DOHH2 (cell line): ENCODE results near the gene PTPRN2.

ENCODE experiments used
- EZH2phosphoT487 ChIP-seq: fragments of 200-600 bp; sonication (generic); IDR thresholded peaks from 2 replicates; pipeline ENCODE4 v1.6.1; 2017; ENCODE audit warnings: borderline replicate concordance, mild to moderate bottlenecking, antibody characterized with exemption, low read length, moderate library complexity, mixed read lengths
- TF ChIP-seq, protein P1 (sequence below): fragments of 200-600 bp; sonication (generic); IDR thresholded peaks from one replicate; pipeline ENCODE4 v1.5.1; 2014; ENCODE audit warnings: antibody characterized with exemption, mild to moderate bottlenecking, low read depth, low read length; ENCODE audit not compliant: poor library complexity, severe bottlenecking

DNA sequence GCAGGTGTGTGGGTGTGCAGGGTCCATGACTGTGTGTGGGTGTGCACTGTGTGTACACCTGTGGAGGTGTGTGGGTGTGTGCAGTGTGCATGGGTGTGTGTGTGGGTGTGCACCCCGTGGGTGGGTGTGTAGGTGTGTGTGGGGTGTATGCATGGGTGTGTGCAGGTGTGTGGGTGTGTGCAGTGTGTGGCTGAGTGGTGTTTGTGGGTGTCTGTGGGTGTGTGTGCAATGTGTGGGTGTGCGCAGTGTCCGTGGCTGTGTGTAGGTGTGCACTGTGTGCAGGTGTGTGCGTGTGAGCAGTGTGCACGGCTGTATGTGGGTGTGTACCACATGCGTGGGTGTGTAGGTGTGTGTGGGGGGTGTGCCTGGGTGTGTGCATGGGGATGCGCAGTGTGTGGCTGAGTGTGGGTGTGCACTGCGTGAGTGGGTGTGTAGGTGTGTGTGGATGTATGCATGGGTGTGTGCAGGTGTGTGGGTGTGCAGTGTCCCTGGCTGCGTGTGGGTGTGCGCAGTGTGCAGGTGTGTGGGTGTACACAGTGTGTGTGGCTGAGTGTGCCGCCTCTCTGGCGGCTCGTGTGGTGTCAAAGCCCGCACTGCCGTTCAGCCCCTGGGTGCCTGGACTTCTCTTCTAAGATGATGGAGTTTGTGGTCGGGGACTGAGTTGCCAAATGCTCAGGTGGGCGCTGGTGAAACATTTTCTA lies 1042.5 kb downstream of the PTPRN2 start:
- TF ChIP-seq, protein P1, sequence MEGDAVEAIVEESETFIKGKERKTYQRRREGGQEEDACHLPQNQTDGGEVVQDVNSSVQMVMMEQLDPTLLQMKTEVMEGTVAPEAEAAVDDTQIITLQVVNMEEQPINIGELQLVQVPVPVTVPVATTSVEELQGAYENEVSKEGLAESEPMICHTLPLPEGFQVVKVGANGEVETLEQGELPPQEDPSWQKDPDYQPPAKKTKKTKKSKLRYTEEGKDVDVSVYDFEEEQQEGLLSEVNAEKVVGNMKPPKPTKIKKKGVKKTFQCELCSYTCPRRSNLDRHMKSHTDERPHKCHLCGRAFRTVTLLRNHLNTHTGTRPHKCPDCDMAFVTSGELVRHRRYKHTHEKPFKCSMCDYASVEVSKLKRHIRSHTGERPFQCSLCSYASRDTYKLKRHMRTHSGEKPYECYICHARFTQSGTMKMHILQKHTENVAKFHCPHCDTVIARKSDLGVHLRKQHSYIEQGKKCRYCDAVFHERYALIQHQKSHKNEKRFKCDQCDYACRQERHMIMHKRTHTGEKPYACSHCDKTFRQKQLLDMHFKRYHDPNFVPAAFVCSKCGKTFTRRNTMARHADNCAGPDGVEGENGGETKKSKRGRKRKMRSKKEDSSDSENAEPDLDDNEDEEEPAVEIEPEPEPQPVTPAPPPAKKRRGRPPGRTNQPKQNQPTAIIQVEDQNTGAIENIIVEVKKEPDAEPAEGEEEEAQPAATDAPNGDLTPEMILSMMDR, result no peak
- no peak for TF ChIP-seq EZH2phosphoT487
